Ramos (cell line): Measurements from ENCODE around the gene PRKCD.

Experiments used
- in situ Hi-C: fragments of 300-500 bp; cut with MboI; formaldehyde crosslinking; loops from one replicate; pipeline ENCODE4 v1.14.3; 2022; ENCODE audit warnings: low sequenced_read_pairs; ENCODE audit not compliant: unreplicated experiment

Gene PRKCD

GRCh38 chr3:53198996-53199395 lies 38.0 kb downstream of the PRKCD start:
- in situ Hi-C loops, result loop anchor here (5.0 kb wide), 1 partner anchor 67 kb away; the partner anchor contains the start of gene RFT1

- in situ Hi-C loops, result loop anchor here (5.0 kb wide), 1 partner anchor 68 kb away; the partner anchor contains the start of gene RFT1
These were observed 38.8 kb downstream of the PRKCD start for GRCh38 chr3:53199834-53200233.

DNA sequence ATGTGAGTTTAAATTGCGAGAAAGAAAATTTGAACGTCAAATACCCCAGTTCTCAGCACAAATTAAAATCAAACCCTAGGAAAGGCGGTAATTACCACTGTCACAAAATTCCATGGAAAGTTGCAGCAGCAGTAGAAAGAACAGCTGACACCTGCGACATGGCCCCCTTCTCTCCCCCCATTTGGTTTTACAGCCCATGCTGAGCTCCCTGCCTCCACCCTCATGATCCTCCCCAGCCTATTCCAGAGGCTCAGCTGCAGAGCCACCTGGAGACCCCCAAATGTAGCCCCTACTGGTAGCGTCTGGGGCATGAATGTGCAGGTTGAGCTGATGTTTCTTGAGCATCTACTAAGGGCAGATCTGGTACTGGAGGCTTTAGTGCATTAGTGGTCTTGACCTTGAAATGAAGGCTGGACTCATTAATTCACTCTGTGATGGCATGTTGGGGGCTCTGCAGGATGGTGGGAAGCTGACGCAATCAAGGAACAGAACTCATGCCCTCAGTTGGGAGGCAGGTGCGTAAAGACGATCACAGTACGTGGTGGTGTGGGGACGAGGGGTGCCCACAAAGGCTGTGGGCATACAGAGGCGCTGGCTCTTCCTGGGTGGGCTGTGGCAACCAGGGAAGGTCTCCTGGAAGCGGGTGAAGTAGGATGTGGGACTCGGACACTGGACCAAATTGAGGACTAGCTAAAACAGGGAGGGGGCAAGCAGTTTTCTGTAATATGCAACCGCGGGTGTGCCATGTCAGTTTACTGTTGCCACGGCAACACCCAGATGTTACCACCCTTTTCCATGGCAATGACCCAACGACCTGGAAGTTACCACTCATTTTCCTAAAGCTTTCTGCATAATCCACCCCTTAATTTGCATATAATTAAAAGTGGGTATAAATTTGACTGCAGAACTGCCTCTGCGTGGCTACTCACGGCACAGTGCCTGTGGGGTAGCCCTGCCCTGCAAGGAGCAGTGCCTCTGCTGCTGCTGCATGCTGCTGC lies 39.8 kb downstream of the PRKCD start:
- in situ Hi-C loops, result no loop called here

DNA sequence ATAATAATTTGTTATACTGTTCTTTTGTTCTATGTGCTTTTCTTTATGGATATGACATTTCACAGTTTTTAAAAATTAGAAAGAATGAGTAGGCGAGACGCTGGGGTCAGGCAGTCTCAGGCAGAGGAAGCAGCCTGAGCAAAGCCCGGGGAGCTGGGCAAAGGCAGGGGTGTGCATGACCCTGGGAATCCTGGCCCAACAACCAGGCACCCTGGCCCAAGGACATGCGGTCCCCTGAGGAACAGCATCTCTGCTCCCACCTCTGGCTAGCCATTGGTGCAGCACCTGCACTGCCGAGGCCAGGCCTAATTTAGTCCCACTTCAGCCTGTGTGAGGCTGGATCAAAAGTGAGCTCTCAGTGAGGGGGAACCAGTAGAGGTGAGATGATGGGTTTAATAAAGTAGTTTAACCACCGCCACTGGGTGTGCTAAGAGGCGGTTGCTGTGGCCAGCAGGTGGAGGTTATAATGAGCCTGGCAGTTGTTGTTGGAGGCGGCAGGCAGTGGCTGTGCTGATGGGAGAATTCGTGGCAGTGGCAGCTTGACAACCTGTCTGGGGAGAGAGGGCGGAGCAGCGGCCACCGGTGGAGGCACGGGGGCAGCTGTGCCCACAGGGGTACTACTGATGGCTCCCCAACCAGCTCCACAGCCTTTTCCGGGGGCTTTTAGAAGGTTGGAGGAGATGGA lies 41.5 kb downstream of the PRKCD start:
- in situ Hi-C loops, result no loop called here

DNA sequence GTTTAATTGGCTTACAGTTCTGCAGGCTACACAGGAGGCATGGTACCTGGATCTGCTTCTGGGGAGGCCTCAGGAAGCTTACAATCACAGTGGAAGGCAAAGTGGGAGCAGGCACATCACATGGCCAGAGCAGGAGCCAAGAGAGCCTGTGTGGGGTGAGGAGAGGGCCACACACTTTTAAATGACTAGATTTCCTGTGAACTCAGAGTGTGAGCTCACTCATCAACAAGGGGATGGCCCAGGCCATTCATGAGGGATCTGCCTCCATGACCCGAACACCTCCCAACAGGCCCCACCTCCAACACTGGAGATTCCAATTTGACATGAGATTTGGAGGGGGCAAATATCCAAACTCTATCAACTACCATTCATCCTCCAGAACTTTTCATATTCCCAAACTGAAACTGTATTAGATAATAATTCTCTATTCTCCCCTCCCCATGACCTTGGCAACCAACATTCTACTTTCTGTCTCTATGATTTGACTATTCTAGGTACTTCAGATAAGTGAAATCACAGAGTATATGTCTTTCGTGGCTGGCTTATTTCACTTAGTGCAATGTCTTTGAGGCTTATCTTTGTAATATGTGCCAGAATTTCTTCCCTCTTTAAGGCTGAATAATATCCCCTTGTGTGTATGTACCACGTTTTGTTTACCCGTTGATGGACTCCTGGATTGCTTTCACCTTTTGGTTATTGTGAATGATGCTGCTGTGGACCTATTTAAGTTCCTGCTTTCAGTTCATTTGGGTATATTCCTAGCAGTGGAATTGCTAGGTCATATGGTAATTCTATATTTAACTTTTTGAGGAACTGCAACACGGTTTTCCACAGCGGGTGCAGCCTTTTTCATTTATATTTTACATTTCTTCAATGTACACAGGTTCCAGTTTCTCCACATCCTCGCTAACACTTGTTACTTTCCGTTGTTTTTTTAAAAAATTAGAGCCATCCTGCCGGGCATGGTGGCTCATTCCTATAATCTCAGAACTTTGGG lies 51.0 kb downstream of the PRKCD start:
- in situ Hi-C loops, result no loop called here

DNA sequence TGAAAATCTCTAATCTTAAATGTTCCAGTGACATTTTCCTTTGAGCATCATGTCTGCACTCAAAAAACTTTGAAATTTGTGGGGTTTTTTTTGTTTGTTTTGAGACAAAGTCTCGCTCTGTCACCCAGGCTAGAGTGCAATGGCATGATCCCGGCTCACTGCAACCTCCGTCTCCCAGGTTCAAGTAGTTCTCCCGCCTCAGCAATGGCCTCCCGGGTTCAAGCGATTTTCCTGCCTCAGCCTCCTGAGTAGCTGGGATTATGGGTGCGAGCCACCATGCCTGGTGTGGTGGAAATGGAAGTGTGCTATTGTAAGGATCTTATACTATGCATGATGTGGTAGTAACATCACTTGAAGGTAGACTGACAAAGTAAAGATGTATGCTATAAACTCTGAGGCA lies 52.3 kb downstream of the PRKCD start:
- in situ Hi-C loops, result no loop called here

- in situ Hi-C loops, result no loop called here
These were observed 54.8 kb downstream of the PRKCD start for GRCh38 chr3:53215816-53216215.

- in situ Hi-C loops, result no loop called here
These were observed 55.7 kb downstream of the PRKCD start for GRCh38 chr3:53216723-53217122.

DNA sequence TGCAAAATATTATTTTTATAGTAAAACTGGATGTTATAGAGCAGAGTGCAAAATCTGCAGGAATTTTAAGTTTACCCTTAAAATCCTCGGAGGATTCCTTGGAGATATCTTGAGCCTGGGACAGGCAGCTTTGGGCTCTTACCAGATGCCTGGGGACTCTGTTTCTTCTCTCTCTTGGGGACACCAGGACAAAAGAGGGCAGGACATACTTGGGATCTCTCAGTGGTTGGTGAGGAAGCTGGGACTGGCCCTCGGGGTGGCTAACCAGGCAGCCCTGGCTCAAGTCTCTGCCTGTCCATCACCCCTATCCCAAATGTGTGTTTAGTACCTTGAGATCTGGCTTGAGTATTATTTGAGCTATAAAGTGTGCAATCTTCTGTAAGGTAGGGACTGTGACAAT lies 56.2 kb downstream of the PRKCD start:
- in situ Hi-C loops, result no loop called here

GRCh38 chr3:53218131-53218530 lies 57.1 kb downstream of the PRKCD start:
- in situ Hi-C loops, result no loop called here

DNA sequence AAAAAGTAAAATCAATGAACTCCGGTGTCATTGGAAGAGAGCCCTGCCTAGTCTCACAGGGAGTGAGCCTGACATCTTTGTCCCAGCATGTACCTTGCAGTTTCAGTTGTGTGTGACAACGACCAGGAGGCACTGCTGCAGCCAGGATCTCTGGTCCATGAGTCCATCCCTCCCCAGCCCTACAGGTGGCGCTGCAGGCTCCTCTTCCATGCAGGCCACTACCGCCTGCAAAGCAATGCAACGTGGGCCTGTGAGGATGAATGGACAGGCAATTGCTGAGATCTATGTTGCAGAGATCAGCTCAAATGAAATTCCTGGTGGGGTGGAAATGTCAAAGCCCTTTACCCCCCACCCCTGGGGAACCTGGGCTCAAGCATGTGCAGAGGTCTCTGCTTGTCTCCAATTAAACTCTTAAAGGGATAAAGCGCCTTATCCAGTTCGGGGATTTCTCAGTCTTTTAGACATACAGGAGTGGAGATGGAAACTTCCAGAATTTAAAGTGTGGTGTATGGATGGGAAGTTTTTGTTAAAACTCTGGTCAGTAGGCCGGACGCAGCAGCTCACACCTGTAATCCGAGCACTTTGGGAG lies 59.0 kb downstream of the PRKCD start:
- in situ Hi-C loops, result no loop called here

DNA sequence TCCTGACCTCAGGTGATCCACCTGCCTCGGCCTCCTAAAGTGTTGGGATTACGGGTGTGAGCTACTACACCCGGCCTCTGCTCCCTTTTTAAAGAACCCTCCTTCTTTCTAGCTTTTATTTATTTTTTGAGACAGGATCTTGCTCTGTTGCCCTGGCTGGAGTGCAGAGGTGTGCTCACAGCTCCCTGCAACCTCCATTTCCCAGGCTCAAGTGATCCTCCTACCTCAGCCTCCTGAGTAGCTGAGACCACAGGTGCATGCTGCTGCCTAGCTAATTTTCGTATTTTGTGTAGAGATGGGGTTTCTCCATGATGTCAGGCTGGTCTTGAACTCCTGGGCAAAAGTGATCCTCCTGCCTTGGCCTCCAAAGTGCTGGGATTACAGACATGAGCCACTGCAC lies 60.3 kb downstream of the PRKCD start:
- in situ Hi-C loops, result no loop called here

- in situ Hi-C loops, result no loop called here
These were observed 60.8 kb downstream of the PRKCD start for GRCh38 chr3:53221827-53222182.

DNA sequence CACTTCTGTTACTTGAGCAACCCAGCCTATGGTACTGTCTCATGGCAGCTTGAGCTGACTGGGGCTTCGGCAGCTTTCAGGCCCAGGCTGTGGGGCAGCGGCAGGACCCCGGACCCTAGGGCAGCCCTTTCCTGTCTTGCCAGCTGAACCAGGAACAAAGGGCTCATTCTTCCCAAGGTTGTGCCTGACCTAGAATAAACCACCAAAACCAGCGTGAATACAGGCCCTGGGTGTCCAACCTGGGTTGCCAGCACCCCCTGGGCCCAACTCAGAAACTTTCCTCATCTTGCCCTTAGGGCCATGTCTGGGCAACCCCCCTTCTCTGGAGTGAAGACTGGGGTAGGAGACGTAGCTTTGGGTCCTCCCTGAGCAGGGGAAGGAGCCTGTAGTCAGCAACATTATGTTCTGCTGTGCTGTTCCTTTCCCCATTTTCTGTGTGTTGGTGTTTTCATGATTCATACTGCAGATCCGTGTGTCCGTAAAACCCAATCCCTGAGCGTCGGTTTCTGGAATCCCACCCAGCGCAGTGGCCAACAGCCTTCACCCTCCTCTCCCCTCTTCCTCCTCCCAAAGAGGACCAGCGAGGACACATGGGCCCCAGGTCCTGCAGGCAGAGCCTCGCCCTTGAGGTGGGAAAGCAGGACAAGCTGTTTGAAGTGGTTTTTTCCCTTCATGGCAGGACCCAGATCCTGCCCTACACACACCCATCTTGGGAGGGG lies 61.3 kb downstream of the PRKCD start:
- in situ Hi-C loops, result no loop called here

DNA sequence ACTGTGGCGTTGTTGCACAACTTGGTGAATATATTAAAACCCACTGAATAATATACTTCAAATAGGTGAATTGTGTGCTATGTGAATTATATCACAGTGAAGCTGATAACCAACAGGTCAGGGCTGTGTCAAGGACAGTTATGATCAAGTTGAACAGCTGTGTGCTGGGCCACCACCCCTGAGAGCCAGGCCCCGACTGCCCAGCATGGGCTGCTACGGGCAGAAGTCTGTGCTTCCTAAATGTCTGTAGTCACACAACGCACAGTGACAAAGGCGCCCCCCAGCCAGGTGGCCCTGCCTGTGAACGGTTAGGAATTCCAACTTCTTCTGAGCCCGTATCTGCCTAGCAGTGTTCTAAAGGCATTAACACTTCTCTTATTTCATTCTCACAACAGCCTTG lies 62.0 kb downstream of the PRKCD start:
- in situ Hi-C loops, result no loop called here

DNA sequence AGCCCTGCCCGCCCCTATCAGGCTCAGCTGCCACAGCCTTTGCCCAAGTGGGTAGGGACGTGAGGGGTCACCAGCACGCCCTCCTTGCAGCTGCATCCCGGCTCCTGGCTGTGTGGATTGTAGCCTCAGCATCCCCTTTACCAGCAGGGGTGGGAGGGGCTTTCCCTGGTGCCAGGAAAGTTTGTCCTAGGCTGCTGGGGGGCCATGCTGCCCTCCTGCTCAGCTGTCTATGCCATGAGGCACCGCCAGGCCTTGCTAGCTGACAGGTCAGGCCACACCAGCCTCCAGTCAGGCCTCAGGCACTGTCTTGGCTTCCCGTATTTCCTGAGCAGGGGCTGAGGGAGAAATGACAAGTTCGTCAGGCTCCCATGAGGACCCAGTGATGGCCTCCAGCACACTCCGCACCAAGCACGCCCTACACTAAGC lies 62.5 kb downstream of the PRKCD start:
- in situ Hi-C loops, result no loop called here

GRCh38 chr3:53224026-53224425 lies 63.0 kb downstream of the PRKCD start:
- in situ Hi-C loops, result no loop called here

DNA sequence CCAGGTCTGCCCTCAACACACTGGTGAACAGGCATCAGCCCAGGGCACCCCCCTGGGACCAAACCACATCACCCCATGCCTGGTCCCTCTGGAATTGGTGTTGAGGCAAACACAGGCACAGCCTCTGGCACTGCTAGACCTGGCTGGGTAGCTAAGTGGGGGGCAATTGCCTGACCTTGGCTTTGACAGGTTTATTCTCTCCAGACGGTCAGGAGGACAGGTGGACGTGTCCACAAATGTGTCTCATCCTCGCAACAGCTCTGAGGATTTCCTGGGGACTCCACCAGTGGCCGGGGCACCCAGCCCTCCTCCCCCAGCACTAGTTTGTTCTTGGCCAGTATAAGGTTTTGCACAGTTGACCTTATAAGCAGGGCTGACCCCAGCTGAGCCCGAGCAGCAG lies 63.5 kb downstream of the PRKCD start:
- in situ Hi-C loops, result no loop called here

GRCh38 chr3:53225181-53225580 lies 64.2 kb downstream of the PRKCD start:
- in situ Hi-C loops, result no loop called here
